ENCODE data around the gene ADAMTS6. TPM values are rescaled to one million over a fixed set of nuclear protein-coding genes. Genes with fewer than 3 reads are reported as not detected.

ADAMTS6 gene
- total RNA-seq, 1 donor: 150 TPM

GRCh38 chr5:65133477-65134110 is 348.1 kb downstream of the ADAMTS6 start:
- no peak for TF ChIP-seq CTCF (IDR thresholded peaks at IDR 0.05; ENCODE audit: extremely low read depth, low read depth, low read length)
- Histone ChIP-seq H3K4me2 (ENCODE audit: insufficient read depth, low read length) (no peak overlapping the region), H3K27ac (ENCODE audit: low read depth, low read length) (peak overlapping the region; percentile 73)

GRCh38 chr5:65132386-65132785 is 349.3 kb downstream of the ADAMTS6 start:
- H3K4me3 ChIP-seq (ENCODE audit: insufficient read depth, low read length): no peak overlapping the region
- peaks cover 32% of the 10 kb centered on the region for H3K4me1 ChIP-seq (ENCODE audit: insufficient read depth, low read length)
- H3K79me2 ChIP-seq (ENCODE audit: insufficient read depth, low read length): no peaks in the 10 kb centered on the region
- TF ChIP-seq CTCF (IDR thresholded peaks at IDR 0.05; ENCODE audit: extremely low read depth, low read depth, low read length): no peak
- no peaks in the 10 kb centered on the region for H4K20me1 ChIP-seq (ENCODE audit: insufficient read depth, low read length)
- H2AFZ ChIP-seq (ENCODE audit: low read length): no peak overlapping the region
- no peak overlapping the region for H3K27ac ChIP-seq (ENCODE audit: low read depth, low read length)
- no peaks in the 10 kb centered on the region for H3K36me3 ChIP-seq (ENCODE audit: insufficient read depth, low read length)
- H3K4me2 ChIP-seq (ENCODE audit: insufficient read depth, low read length): no peak overlapping the region
- H3K9me3 ChIP-seq (ENCODE audit: low read depth, low read length): no peaks in the 10 kb centered on the region
- DNase-seq (ENCODE audit: insufficient read length, low spot score, missing footprints): no peak
- no peaks in the 10 kb centered on the region for H3K27me3 ChIP-seq (ENCODE audit: insufficient read depth, low read length)

More at GRCh38 chr5:65133477-65134110, 348.1 kb downstream of the ADAMTS6 start:
- no peak overlapping the region for H3K4me3 ChIP-seq (ENCODE audit: insufficient read depth, low read length)
- no peaks in the 10 kb centered on the region for H3K36me3 ChIP-seq (ENCODE audit: insufficient read depth, low read length)
- H3K9me3 ChIP-seq (ENCODE audit: low read depth, low read length): no peaks in the 10 kb centered on the region
- H4K20me1 ChIP-seq (ENCODE audit: insufficient read depth, low read length): no peaks in the 10 kb centered on the region
- H3K79me2 ChIP-seq (ENCODE audit: insufficient read depth, low read length): no peaks in the 10 kb centered on the region
- H2AFZ ChIP-seq (ENCODE audit: low read length): peak overlapping the region; percentile 82
- H3K27me3 ChIP-seq (ENCODE audit: insufficient read depth, low read length): no peaks in the 10 kb centered on the region
- H3K4me1 ChIP-seq (ENCODE audit: insufficient read depth, low read length): peaks cover 33% of the 10 kb centered on the region
- DNase-seq (ENCODE audit: insufficient read length, low spot score, missing footprints): no peak

- Histone ChIP-seq H3K27ac (ENCODE audit: low read depth, low read length) (peak overlapping the region; percentile 94), H3K9me3 (ENCODE audit: low read depth, low read length) (no peaks in the 10 kb centered on the region), H2AFZ (ENCODE audit: low read length) (peak overlapping the region; percentile 41), H3K36me3 (ENCODE audit: insufficient read depth, low read length) (no peaks in the 10 kb centered on the region), H3K79me2 (ENCODE audit: insufficient read depth, low read length) (no peaks in the 10 kb centered on the region), H3K4me2 (ENCODE audit: insufficient read depth, low read length) (no peak overlapping the region), H3K27me3 (ENCODE audit: insufficient read depth, low read length) (no peaks in the 10 kb centered on the region), H4K20me1 (ENCODE audit: insufficient read depth, low read length) (no peaks in the 10 kb centered on the region), H3K4me1 (ENCODE audit: insufficient read depth, low read length) (peaks cover 31% of the 10 kb centered on the region), H3K4me3 (ENCODE audit: insufficient read depth, low read length) (no peak overlapping the region)
- no peak for DNase-seq (ENCODE audit: insufficient read length, low spot score, missing footprints)
- no peak for TF ChIP-seq CTCF (IDR thresholded peaks at IDR 0.05; ENCODE audit: extremely low read depth, low read depth, low read length)
Observed at GRCh38 chr5:65128226-65128625, 353.5 kb downstream of the ADAMTS6 start.

- peak overlapping the region; percentile 94 for H3K27ac ChIP-seq (ENCODE audit: low read depth, low read length)
- H3K9me3 ChIP-seq (ENCODE audit: low read depth, low read length): no peaks in the 10 kb centered on the region
- no peaks in the 10 kb centered on the region for H3K36me3 ChIP-seq (ENCODE audit: insufficient read depth, low read length)
- H4K20me1 ChIP-seq (ENCODE audit: insufficient read depth, low read length): no peaks in the 10 kb centered on the region
- no peaks in the 10 kb centered on the region for H3K79me2 ChIP-seq (ENCODE audit: insufficient read depth, low read length)
- peak; percentile 76 for DNase-seq (ENCODE audit: insufficient read length, low spot score, missing footprints)
- peak overlapping the region; percentile 37 for H3K4me2 ChIP-seq (ENCODE audit: insufficient read depth, low read length)
- no peak overlapping the region for H3K4me3 ChIP-seq (ENCODE audit: insufficient read depth, low read length)
- no peaks in the 10 kb centered on the region for H3K27me3 ChIP-seq (ENCODE audit: insufficient read depth, low read length)
- H3K4me1 ChIP-seq (ENCODE audit: insufficient read depth, low read length): peaks cover 34% of the 10 kb centered on the region
- no peak for TF ChIP-seq CTCF (IDR thresholded peaks at IDR 0.05; ENCODE audit: extremely low read depth, low read depth, low read length)
- H2AFZ ChIP-seq (ENCODE audit: low read length): peak overlapping the region; percentile 22
Observed at GRCh38 chr5:65127161-65127901, 354.4 kb downstream of the ADAMTS6 start.
